ENCODE measurements around the gene STK11. TPM values are rescaled to one million over a fixed set of nuclear protein-coding genes. Genes with fewer than 3 reads are reported as not detected.
"Not testable (repeated sequence)": the region's sequence is repeated elsewhere in the genome, so short reads cannot be mapped to it uniquely, and the experiment has no call there.

Gene STK11
- total RNA-seq, 4 donors from 2014 or later: 91.5 to 194 (median 149) TPM

GRCh38 chr19:1243768-1244692 lies 38.5 kb downstream of the STK11 start:
- TF ChIP-seq POLR2A (IDR thresholded peaks at IDR 0.05): no peak
- TF ChIP-seq, protein P1, sequence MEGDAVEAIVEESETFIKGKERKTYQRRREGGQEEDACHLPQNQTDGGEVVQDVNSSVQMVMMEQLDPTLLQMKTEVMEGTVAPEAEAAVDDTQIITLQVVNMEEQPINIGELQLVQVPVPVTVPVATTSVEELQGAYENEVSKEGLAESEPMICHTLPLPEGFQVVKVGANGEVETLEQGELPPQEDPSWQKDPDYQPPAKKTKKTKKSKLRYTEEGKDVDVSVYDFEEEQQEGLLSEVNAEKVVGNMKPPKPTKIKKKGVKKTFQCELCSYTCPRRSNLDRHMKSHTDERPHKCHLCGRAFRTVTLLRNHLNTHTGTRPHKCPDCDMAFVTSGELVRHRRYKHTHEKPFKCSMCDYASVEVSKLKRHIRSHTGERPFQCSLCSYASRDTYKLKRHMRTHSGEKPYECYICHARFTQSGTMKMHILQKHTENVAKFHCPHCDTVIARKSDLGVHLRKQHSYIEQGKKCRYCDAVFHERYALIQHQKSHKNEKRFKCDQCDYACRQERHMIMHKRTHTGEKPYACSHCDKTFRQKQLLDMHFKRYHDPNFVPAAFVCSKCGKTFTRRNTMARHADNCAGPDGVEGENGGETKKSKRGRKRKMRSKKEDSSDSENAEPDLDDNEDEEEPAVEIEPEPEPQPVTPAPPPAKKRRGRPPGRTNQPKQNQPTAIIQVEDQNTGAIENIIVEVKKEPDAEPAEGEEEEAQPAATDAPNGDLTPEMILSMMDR (IDR thresholded peaks at IDR 0.05 in 4 of 5, conservative IDR thresholded peaks at IDR 0.05 in 1 of 5): peak; percentile 98 to 100 (median 99)
- Histone ChIP-seq H3K4me1 (peaks cover 62 to 66% of the 10 kb centered on the region in 2 donors), H3K36me3 (no peaks in the 10 kb centered on the region), H3K4me3 (peak overlapping the region; percentile 75 to 97 (median 81)), H3K27me3 (no peaks in the 10 kb centered on the region), H3K9me3 (no peaks in the 10 kb centered on the region), H3K27ac (peak overlapping the region; percentile 93 to 100 (median 97))
- peak; percentile 21 for ATAC-seq
- in situ Hi-C loops (cut with MboI; ENCODE audit: low sequenced_read_pairs in 4 of 4): no loop called here
- intact Hi-C loops (cut with DNase I; ENCODE audit: low total_unique reads): loop anchor here (1.0 to 10.0 kb wide), 4 partner anchors 23 to 921 kb away; partner anchors contain the start of genes DOT1L and SBNO2
- peak; percentile 90 to 96 for DNase-seq

DNA sequence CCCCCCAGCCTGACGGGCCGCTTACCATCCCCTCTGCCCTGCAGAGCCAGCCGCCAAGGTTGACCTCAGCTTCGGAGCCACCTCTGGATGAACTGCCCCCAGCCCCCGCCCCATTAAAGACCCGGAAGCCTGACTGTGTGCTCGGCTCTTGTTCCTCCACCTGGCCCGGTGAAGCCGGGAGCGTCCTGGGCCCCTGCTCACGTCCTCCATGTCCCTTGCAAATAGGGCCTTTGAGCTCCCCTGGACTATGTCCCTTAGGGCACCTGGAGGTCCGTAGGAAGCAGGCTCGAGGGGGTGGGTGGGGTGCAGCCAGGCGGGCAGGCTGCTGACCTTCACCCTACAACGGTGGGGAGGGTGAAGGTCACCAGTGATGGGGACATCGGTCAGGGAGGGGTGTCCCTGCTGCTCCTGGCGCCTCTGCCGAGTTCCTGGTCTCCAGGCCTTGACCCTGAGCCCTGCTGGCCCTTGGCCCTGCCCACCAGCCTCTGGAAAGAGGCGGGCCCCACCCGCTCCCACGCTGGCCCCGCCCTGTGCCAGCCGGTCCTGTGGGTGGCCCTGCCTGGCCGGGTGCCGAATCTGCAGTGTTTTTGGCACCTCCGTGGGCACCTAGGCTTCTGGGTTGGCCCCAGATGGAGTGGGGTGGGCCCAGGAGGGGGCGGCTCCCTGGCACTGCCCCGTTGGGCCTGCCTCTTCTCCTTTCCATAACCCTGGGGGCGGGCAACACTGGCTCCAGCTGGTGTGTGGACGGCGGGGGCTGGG lies 39.3 kb downstream of the STK11 start:
- peak; percentile 60 to 95 for DNase-seq
- Histone ChIP-seq H3K27me3 (no peaks in the 10 kb centered on the region), H3K27ac (peak overlapping the region; percentile 93 to 100 (median 97)), H3K9me3 (no peaks in the 10 kb centered on the region), H3K4me3 (peak overlapping the region; percentile 53 to 97 (median 78)), H3K4me1 (peaks cover 62 to 66% of the 10 kb centered on the region in 2 donors), H3K36me3 (no peaks in the 10 kb centered on the region)
- peak in 1 of 2 donors; percentile 5 for ATAC-seq
- intact Hi-C loops (cut with DNase I; ENCODE audit: low total_unique reads) (loop anchor here (1.0 to 10.0 kb wide), 5 partner anchors 22 to 920 kb away; partner anchors contain the start of genes DOT1L and SBNO2), in situ Hi-C loops (cut with MboI; ENCODE audit: low sequenced_read_pairs in 4 of 4) (no loop called here)
- TF ChIP-seq, protein P1 (IDR thresholded peaks at IDR 0.05 in 4 of 5, conservative IDR thresholded peaks at IDR 0.05 in 1 of 5): peak in 1 of 5 experiments; percentile 4
- TF ChIP-seq POLR2A (IDR thresholded peaks at IDR 0.05): peak; percentile 19 to 38

DNA sequence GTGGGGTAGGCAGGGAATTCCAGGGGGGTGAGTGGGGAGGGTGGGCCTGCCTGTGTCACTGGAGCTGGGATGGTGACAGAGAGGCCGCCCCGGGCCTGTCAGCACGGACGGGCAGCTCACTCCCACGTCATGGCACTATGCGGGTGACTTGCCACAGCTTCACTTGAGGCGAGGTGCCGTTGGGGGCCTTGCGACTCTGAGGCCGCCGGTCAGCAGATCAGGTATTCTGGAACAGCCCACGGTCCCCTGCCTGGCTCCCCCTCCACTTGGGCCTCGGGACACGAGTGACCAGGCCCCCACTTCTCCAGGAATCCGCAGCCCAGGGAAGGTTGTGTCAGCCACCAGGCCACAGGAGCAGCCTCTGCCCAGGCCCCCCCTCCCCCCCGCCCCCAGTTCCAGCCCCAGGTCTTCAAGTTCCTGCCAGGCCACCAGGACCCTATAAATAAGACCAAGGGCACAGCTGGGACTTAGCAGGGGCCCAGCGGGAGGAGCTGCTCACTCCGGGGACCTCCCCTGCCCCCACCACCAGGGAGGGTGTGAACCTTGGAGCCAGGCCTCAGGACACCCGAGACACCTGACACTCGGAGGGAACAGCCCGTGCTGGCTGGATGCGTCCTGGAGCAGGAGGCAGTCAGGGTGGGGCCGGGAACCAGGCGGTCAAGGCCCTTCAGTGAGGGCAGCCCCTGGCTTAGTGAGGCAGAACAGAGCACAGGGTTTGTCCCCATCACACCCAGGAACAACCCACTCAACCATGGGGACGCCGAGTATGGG lies 40.1 kb downstream of the STK11 start:
- TF ChIP-seq, protein P1 (IDR thresholded peaks at IDR 0.05 in 4 of 5, conservative IDR thresholded peaks at IDR 0.05 in 1 of 5): no peak
- peak; percentile 93 to 94 for TF ChIP-seq POLR2A (IDR thresholded peaks at IDR 0.05)
- in situ Hi-C loops (cut with MboI; ENCODE audit: low sequenced_read_pairs in 4 of 4) (no loop called here), intact Hi-C loops (cut with DNase I; ENCODE audit: low total_unique reads) (loop anchor here (5.0 to 10.0 kb wide), 2 partner anchors 817 to 919 kb away; partner anchors contain the start of gene DOT1L)
- H3K36me3 ChIP-seq: no peaks in the 10 kb centered on the region
- ATAC-seq (peak; percentile 19 to 21), DNase-seq (peak; percentile 97 to 100)
- peak overlapping the region; percentile 93 to 100 (median 97) for H3K27ac ChIP-seq
- no peaks in the 10 kb centered on the region for H3K27me3 ChIP-seq
- peak overlapping the region; percentile 53 to 97 (median 78) for H3K4me3 ChIP-seq
- peaks cover 60 to 63% of the 10 kb centered on the region in 2 donors for H3K4me1 ChIP-seq
- no peaks in the 10 kb centered on the region for H3K9me3 ChIP-seq

DNA sequence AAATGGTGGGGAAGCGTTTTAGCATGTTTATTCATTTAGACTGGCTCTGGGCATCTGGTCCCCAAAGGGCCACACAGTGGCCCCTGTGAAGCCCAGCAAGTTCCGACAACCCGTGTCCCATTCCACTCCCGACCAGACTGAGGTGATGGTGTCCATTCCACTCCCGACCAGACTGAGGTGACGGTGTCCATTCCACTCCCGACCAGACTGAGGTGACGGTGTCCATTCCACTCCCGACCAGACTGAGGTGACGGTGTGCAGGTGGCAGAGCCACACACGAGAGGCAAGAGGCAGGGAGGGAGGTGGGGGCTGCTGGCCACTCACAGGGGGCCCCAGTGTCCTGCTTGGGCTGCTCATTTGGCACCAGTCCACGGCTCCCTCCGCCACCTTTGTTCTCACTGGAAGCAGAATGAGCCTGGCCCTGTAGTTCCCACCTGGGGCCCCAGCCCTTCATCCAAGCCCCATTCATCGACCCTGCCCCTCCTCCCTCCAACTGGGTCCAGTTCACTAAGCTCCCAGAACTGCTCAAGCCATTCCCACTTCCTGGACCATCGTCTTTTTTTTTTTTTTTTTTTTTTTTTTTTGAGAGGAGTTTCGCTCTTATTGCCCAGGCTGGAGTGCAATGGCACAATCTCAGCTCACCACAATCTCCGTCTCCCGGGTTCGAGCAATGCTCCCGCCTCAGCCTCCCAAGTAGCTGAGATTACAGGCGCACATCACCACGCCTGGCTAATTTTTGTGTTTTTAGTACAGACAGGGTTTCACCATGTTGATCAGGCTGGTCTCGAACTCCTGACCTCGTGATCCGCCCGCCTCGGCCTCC lies 40.9 kb downstream of the STK11 start:
- H3K9me3 ChIP-seq; ATAC-seq; H3K36me3 ChIP-seq; in situ Hi-C loops (cut with MboI; ENCODE audit: low sequenced_read_pairs in 4 of 4); H3K27me3 ChIP-seq: not testable (repeated sequence)
- intact Hi-C loops (cut with DNase I; ENCODE audit: low total_unique reads): loop anchor here (5.0 to 10.0 kb wide), 2 partner anchors 816 to 918 kb away; partner anchors contain the start of gene DOT1L
- peak overlapping the region; percentile 93 to 100 (median 97) for H3K27ac ChIP-seq
- peak overlapping the region in 2 of 4 donors; percentile 21 to 75 for H3K4me3 ChIP-seq
- peak in 1 of 2 donors; percentile 76 for DNase-seq
- H3K4me1 ChIP-seq: peaks cover 53 to 63% of the 10 kb centered on the region in 2 donors

Measured in gastrocnemius medialis (tissue), 4 donors.